ENCODE measurements around the gene RSKR.
"Not testable (repeated sequence)": the region's sequence is repeated elsewhere in the genome, so short reads cannot be mapped to it uniquely, and the experiment has no call there.

The RSKR gene, protein sequence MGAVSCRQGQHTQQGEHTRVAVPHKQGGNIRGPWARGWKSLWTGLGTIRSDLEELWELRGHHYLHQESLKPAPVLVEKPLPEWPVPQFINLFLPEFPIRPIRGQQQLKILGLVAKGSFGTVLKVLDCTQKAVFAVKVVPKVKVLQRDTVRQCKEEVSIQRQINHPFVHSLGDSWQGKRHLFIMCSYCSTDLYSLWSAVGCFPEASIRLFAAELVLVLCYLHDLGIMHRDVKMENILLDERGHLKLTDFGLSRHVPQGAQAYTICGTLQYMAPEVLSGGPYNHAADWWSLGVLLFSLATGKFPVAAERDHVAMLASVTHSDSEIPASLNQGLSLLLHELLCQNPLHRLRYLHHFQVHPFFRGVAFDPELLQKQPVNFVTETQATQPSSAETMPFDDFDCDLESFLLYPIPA

DNA sequence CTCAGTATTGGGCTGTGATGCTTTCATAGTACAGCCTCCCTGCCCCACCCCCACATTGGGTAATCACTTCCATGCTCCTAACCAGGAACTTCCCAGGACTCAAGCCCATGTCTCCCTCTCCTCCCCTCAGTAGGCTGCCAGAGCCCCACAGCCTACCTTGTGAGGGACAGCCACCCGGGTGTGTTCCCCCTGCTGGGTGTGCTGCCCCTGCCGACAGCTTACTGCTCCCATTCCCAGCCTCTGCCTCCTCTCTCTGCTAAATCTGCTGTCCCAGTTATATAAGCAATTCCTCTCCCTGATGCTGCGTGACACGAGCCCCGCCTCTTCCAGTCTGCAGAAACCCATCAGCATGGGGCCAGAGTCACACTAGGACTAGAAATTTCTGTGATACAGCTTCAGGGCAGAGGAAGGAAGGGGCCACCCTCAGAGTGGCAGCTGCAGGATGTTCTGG, at the start of gene RSKR:
TSS of gene RSKR (minus strand) at position 255 of the 451 bp plus-strand sequence. CDS start at position 231, 24 bp downstream.
- DNase-seq, result peak; percentile 13 to 22

DNA sequence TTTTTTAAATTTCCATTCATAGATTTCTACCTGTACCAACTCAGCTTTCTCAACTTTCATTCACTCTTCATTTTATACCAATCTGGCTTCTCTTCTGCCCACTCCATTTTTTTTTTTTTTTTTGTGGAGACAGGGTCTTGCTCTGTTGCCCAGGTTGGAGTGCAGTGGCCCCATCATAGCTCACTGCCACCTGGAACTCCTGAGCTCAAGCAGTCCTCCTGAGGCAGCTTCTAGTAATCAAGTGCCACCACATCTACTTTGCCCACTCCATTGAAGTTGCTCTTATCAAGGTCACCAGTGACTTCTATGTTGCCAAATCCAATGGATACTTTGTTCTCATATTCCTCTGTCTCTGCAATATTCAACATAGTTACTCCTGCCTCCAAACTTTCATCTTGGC, 49.7 kb upstream of the RSKR start:
- DNase-seq, result no peak

DNA sequence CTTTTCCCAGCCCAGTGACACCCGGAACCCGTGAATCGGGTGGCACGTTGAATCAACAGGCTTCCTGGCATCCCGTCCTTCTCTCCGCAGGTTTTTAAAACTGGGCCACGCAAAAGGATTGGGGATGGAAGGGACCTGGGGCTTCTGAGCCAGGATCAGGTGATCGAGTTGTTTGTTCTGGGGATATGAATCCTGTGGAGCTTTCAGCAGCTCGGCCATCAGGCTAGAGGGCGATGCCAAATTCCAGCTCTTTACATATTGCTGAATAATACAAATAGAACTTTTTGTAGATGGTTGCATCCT, 48.5 kb upstream of the RSKR start:
- DNase-seq, result no peak

DNA sequence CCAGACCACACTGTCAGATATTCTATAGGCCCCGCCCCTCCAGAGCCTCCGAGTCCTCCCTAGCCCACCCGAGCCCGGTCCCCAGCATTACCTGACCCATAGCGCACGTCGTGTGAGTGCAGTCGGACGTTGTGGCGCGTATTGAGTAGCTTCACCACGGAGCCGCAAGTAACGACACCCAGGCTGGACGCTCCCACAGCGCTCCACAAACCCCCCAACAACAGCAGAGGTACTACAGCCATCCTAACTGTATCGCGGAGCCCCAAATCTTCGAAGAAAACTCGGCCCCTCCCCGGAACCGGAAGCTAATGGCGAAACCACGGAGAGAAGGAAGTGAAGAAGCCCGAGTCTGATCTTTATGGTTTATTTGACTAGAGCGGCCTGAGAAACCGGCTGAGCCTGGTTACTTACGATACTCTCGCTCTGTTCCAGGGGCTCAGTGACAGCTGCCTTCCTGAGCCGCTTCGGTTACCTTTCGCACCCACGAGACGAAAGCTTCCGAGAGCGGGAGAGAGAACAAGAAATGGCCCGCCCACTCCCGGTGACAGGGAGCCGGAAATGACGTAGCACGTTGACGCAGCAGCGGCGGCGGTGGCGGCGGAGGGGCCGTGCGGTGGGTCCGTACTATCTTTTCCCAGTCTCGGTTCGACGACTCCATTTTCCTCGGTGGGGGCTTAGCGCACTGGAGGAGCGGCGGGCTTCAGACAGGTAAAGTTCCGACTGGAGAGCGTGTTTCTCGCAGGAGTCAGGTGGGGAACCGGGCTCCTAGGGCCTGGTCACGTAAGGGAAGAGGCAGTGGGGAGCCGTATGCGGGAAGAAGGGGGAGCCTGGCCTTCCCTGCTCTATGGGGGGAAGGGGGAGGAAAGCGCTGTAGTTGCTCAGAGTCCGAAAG, 47.9 kb upstream of the RSKR start, which contains the start of the genes SDF2 and SUPT6H:
TSS of gene SDF2 (minus strand) at position 272 of the 892 bp plus-strand sequence. CDS start at position 242, 30 bp downstream.
TSS of gene SUPT6H (plus strand) at position 571 of the 892 bp plus-strand sequence. CDS start 11,197 bp downstream, outside the sequence.
- DNase-seq, result peak; percentile 92 to 93

DNA sequence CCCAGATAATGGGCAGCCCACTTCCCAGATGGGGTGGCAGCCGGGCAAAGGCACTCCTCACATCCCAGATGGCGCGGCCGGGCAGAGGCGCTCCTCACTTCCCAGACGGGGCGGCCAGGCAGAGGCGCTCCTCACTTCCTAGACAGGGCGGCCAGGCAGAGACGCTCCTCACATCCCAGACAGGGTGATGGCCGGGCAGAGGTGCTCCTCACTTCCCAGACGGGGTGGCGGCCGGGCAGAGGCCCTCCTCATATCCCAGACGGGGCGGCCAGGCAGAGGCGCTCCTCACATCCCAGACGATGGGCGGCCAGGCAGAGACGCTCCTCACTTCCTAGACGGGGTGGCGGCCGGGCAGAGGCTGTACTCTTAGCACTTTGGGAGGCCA, 45.5 kb upstream of the RSKR start:
- not testable (repeated sequence) for DNase-seq

DNA sequence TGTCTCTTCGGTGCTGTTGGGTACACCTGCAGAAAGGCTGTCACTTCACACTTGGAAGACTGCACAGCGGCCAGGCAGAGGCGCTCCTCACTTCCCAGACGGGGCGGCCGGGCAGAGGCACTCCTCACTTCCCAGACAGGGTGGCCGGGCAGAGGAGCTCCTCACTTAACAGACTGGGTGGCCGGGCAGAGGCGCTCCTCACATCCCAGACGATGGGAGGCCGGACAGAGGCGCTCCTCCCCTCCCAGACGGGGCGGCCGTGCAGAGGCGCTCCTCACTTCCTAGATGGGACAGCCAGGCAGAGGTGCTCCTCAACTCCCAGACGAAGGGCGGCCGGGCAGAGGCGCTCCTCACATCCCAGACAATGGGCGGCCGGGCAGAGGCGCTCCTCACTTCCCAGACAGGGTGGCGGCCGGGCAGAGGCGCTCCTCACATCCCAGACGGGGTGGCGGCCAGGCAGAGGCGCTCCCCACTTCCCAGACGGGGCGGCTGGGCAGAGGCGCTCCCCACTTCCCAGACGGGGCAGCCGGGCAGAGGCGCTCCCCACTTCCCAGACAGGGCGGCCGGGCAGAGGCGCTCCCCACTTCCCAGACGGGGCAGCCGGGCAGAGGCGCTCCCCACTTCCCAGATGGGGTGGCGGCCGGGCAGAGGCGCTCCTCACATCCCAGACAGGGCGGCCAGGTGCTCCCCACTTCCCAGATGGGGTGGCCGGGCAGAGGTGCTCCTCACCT, 44.9 kb upstream of the RSKR start:
- not testable (repeated sequence) for DNase-seq

DNA sequence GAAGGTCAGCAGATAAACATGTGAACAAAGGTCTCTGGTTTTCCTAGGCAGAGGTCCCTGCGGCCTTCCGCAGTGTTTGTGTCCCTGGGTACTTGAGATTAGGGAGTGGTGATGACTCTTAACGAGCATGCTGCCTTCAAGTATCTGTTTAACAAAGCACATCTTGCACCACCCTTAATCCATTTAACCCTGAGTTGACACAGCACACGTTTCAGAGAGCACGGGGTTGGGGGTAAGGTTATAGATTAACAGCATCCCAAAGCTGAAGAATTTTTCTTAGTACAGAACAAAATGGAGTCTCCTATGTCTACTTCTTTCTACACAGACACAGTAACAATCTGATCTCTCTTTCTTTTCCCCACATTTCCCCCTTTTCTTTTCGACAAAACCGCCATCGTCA, 44.4 kb upstream of the RSKR start:
- DNase-seq, result not testable (repeated sequence)

DNA sequence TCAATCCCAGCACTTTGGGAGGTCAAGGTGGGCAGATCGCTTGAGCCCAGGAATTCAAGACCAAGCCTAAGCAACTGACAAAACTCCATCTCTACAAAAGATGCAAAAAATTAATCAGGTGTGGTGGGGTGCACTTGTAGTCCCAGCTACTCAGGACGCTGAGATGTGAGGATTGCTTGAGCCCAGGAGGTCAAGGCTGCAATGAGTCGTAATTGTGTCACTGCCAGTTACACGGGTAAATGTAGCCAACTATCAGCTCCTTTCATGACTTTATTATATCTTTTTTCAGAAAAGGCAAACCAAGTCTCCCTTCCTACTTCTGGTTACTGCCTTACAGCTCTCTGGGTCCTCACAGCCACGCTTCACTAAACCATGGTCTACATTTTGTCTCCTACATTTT, 43.8 kb upstream of the RSKR start:
- no peak for DNase-seq

DNA sequence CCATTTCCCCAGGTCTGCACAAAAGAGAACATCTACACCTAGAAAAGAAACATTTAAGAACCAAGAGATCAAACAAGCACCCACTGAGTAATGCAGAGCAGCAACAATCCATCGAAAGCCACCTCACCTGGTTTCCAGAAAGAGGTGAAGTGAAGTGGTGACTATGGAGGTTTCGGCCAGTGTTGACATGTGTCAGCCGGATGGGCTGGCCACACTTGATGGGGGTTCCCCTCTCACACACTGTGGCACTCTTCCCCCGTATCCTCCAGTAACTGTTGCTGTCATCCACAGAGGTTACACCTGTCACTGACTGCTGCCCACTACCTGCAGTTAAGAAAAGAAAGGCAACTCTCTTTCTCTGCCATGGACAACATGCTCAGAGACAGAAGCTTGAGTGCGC, 41.2 kb upstream of the RSKR start:
- no peak for DNase-seq

DNA sequence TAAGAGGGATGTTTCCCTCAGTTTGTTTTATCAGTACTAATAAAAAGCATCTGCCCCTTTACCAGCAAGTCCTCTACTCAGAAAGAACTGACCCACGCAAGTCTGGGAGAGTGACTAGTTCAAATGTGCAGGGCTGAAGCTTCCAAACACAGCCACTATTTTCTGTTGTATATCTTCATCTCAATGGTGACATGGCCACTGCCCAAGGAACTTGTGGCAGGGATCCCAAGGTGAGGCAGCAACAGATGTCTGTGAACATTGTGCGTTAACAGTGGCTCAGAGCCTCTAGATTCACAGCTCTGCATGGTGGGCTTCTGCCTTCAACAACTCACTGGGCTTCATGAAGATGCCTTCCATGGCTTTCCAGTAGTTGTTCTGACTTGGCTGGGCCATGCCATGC, 34.7 kb upstream of the RSKR start:
- DNase-seq, result no peak

DNA sequence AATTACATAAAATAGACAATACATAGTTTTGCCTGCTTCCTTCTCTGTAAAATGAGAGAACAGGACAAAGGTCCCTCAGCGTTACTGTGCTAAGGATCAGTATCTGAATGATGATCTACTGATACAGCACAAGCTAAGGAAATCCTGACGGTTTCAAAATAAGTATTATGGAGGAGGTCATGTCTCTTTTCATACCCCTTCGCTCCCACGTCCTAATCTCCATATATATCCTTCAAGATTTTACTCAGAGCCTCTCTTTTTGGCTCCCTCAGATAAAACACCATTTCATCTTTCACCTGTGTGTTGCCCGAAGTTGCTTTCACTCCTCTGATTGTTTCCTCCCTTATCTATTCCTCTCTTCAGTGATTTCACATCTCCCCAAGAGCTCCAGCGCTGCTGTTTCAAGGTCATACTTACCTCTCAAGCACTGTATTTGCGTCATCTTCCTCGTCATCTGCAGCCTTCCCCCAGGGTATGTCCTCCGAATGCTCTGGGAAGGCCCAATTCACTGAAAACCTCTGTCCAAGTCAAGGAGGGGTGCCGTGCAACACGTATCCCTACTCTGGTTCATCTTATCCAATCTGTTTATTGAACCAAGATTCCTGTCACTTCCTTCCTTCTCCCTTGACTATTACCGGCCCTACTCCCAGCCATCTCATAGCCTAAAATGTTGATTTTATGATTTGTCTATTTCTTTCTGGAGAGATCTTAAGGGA, 32.2 kb upstream of the RSKR start:
- DNase-seq, result no peak

DNA sequence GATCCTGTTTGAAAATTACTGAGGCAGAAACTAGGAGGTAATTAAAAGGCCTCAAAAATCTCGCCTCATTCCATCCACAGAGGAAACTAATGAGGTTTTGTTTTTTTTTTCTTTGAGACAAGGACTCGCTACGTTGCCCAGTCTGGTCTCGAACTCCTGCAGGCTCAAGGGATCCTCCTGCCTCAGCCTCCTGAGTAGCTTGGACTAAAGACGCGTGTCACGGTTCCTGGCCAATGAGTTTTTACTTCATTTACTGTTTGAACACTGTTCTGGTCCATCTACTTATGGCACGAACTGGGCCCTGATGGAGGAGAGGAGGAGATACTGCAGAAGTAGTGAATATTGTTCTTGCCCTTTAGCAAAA, 31.6 kb upstream of the RSKR start:
- no peak for DNase-seq

DNA sequence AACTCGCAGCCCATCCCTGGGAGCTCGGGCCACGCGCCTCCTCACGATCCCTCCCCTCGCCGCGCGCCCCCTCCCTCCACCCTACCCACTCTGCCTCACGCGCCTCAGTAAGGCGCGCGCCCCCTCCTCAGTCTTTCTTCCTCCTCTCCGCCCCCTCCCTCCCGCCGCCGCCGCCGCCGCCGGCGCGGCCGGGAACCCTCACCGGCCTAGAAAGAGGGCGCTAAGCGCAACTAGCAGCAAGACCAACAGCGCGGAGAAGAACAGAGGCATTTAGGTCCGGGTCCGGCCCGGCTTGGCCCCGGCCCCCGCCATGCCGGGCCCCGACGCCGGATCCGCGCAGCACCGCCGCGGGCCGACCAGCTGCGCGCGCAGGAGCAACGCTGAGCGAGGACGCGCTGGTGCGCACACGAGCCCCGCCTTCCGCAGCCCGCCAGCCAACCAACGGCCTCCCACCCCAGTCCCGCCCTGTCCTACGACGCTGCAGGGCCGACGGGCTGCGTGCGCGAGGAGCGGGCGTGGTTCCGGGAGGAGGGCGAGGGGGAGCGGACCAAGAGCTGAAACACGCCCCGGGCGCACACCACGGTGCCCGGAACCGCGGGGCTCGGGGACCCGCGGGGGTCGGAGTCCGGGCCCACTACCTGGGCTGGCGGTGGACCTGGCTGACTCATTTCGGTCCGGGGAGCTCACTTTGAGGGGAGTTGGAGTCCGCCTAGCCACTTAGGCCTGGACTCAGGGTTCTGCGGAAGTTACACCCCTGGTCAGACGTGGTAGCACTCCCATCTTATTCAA, 31.0 kb upstream of the RSKR start, which contains the start of gene BLTP2:
TSS of gene BLTP2 (minus strand) at position 372 of the 789 bp plus-strand sequence. CDS start at position 270, 102 bp downstream.
- peak; percentile 92 to 95 for DNase-seq

DNA sequence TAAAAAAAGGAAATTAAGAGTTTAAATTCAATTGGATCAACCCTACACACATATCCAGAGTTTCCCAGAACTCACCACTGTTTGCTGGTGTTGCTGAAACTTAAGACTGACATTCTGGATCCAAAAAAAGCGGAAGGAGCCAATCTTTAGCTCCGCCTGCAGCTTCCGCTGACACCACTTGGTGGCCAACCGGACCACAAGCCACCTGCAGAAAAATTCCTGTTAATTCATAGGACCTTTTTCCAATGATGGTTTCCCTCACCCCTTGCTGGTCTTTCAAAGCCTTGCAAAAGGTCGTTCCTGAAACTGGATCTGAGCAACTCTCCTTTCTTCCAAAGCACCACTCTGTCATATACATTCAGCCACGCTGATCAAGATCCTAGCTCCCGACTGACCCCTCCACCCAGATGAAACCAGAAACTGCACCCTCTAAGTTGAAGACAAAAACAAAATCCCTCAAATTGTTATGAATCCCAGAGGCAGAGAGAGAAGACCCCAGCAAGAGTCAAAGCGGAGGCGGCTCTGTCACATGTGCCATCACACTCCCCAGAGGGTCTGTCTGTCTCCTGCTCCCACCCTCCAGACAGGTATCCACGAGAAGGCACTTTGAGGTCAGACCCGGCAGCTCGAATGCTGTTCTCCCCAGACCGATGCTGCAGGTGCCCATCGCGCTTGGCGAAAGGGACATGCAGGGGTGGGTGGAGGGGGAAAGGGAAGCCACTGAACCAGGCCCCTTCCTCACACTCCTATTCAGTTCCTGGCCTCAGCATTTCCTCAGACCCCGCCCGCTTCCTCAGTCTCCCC, 30.2 kb upstream of the RSKR start:
- peak in 1 of 2 donors; percentile 8 for DNase-seq

DNA sequence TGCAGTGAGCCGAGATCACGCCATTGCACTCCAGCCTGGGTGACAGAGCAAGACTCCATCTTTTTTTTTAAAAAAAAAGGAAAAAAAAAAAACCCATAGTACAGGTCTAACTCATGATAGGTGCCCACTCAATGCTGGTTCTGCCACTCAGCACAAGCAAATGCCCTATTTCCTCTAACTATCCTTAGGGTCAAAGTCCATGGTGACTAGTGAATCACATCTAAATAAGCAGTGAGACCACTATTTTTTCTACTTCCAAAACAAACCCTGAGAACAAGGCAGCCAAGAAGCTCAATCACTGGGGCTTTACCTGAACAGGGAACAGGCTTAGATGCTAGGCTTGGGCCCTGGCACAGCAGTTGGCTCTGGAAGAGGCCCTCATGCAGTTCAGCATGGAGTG, 27.6 kb upstream of the RSKR start:
- DNase-seq, result no peak

DNA sequence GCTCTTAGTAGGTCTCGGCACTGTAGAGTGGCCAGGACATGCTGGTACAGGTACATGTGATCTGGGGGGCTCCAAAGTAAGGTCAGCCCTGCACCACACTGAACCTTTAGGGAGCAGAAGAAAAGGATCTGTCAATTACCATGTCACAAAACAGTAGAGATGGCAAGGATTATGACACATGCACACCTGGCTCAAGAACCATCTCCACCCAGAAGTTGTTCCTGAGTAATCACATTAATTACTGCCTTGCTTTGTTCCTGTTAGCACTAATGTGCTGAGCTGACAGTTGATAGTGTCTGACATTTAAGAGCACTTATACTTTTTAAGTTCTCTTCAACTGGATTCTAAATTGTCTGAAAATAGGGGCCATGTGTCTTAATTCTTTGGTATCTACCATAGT, 21.5 kb upstream of the RSKR start:
- no peak for DNase-seq

DNA sequence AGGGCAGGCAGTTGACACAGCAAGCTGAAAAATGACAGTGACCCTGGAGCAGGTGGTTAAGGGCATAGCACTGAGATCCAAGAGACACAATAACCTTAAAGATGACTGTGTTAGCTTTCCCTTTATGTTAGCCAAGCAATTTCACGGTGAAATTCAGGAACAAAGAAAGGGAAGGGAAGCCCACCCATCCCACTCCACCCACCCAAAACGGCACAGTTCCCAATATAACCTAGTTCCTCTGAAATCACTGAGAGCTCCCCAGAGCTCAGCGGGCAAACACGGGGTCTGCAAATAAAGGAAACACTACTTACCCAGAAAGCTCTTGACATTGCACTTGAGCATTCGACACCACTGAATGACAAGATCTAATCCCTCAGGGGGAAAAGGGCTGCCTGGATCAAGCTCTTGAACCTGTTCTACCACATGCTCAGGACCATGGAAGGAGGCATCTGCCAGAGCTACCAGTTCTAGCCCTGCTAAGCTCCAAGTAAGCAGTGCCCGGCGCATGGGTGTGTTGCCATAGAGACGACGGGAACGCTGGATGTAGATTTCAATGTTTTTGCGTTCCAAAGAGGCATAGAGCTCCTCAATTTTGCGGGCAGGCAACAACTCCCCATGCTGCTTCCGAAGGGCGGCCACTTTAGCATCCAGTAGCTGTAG, 20.4 kb upstream of the RSKR start:
- DNase-seq, result no peak

DNA sequence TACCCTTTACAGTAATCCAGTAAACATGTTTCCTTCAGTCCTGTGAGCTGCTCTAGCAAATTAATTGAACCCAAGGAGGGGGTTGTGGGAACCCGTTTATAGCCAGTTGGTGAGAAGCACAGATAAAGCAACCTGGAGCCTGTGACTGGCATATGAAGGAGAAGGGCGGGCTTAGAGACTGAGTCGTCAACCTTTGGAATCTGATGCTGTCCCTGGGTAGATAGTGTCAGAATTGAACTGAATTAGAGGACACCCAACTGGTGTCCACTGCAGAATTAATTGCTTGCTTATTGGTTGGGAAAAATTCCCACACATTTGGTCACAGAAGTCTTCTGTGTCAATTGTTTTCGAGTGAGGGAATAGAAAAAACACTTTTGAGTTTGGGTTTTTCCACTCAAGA, 12.8 kb upstream of the RSKR start:
- DNase-seq, result no peak

DNA sequence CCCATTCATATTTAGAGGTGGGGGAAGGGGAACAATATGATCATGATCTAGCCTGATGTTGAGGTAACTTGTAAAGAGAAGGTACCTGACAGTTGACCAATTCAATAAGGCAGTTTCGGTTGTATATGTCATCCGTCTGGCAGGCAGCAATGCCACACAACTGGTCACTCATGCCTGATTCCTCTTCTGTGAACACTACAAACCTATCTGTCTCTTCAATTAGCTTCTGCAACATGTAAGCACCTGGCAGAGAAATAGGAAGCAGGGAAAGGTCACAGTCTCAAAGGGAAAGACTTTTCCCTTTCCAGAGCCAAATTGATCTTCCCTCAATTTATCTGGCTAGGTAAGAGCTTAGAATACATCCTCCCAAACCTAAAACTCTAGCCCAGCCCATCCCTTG, 10.2 kb upstream of the RSKR start:
- no peak for DNase-seq

DNA sequence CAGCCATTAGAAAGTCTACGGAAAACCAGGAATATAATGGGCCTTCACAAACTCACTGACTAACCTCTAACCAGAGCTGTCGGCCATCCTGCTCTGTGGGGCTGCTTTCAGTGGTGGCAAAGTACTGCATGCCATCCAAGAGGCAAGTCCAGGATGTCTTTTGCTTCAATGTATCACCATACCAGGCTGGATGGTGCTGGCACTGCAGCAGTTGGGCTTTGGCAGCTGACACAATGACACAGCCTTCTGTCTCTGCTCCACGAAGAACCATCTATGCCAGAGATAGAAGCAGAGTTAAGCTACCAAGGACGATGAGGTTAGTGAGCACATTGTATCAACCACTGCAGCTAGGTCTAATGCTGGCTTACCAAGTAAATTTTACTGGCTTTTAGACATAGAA, 9.7 kb upstream of the RSKR start:
- DNase-seq, result peak in 1 of 2 donors; percentile 19
